ENCODE measurements around the gene SIL1.

DNA sequence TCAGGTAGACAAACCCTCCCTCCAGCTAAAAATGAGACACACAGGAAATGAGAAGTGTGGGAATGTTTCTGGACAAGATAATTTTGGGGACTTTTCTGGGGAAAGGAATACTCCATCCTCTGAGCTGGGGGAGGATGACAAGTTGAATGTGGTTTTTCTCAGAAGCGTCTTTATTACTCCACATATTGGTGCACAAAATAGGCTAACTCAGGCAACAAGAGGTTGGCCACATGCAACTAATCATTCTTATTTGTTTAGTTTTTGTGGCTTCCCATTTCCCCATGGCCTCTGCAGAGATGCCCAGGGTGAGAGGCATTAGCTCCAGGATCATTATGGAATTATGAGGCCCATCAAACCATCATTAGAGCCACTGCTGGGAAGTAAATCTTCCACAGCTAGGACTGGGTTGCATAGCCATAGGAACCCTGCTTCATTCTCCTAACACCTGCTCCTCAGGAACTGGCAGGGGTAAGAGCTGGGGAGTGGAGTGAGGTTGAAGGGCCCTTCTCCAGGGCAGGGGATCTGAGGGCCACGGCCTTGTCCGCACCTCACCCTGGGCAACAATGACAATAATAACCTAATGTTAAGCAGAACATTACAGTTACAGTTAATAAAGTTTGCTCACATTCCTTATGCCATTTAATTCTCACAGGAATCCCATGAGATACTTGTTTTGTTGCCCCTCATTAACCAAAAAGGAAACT is 9.3 kb upstream of the SIL1 start:
- TF ChIP-seq, protein P1, sequence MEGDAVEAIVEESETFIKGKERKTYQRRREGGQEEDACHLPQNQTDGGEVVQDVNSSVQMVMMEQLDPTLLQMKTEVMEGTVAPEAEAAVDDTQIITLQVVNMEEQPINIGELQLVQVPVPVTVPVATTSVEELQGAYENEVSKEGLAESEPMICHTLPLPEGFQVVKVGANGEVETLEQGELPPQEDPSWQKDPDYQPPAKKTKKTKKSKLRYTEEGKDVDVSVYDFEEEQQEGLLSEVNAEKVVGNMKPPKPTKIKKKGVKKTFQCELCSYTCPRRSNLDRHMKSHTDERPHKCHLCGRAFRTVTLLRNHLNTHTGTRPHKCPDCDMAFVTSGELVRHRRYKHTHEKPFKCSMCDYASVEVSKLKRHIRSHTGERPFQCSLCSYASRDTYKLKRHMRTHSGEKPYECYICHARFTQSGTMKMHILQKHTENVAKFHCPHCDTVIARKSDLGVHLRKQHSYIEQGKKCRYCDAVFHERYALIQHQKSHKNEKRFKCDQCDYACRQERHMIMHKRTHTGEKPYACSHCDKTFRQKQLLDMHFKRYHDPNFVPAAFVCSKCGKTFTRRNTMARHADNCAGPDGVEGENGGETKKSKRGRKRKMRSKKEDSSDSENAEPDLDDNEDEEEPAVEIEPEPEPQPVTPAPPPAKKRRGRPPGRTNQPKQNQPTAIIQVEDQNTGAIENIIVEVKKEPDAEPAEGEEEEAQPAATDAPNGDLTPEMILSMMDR (conservative IDR thresholded peaks at IDR 0.05; ENCODE audit: low read depth, low read length) = no peak
- TF ChIP-seq RFX5 (IDR thresholded peaks at IDR 0.05; ENCODE audit: low read depth, low read length) = no peak
